ENCODE results near the gene ZNF771.

GRCh38 chr16:30413112-30413806 is 5.9 kb downstream of the ZNF771 start:
- no peak for TF ChIP-seq CTCF (IDR thresholded peaks at IDR 0.05)
- no peak for TF ChIP-seq POLR2A (IDR thresholded peaks at IDR 0.05)
- TF ChIP-seq EP300 (IDR thresholded peaks at IDR 0.05) = no peak
